ENCODE results near the gene HTR3A.

DNA sequence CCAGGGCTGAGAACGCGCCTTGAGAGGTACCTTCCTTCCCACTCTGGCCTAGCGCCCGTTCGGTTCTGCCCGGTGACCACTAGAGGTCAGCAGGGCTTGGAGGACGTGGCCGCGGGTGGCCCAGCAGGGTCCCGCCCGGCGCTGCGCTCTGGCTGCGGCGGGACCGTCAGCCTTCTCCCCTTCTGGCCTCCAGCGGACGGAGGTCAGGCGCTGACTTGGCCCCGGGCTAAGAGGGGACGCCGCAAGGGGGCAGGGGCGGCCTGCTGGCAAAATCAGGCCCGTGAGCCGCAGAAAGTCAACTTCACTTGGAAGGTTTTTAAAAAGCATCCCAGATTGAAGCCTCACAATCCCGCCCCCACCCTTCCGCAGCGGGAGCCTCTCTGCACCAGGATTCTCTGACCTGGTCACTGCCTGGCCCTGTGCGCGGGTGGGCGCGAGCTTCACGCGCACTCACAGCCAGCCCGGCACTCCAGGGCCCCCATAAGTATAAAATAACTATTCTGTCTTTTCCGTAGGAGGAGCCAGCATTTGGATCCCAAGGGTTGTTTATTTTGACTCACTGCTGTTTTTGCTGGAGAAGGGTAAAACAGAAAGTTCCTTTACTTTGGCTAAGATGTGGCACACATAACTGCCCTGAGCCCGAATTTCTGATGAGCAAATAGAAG lies 61.4 kb downstream of the HTR3A start:
- TF ChIP-seq, protein P1, sequence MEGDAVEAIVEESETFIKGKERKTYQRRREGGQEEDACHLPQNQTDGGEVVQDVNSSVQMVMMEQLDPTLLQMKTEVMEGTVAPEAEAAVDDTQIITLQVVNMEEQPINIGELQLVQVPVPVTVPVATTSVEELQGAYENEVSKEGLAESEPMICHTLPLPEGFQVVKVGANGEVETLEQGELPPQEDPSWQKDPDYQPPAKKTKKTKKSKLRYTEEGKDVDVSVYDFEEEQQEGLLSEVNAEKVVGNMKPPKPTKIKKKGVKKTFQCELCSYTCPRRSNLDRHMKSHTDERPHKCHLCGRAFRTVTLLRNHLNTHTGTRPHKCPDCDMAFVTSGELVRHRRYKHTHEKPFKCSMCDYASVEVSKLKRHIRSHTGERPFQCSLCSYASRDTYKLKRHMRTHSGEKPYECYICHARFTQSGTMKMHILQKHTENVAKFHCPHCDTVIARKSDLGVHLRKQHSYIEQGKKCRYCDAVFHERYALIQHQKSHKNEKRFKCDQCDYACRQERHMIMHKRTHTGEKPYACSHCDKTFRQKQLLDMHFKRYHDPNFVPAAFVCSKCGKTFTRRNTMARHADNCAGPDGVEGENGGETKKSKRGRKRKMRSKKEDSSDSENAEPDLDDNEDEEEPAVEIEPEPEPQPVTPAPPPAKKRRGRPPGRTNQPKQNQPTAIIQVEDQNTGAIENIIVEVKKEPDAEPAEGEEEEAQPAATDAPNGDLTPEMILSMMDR (IDR thresholded peaks at IDR 0.05), result peak; percentile 97
- no peak for TF ChIP-seq POLR2AphosphoS5 (IDR thresholded peaks at IDR 0.05; ENCODE audit: low read depth, low read length)
- TF ChIP-seq, protein P2, sequence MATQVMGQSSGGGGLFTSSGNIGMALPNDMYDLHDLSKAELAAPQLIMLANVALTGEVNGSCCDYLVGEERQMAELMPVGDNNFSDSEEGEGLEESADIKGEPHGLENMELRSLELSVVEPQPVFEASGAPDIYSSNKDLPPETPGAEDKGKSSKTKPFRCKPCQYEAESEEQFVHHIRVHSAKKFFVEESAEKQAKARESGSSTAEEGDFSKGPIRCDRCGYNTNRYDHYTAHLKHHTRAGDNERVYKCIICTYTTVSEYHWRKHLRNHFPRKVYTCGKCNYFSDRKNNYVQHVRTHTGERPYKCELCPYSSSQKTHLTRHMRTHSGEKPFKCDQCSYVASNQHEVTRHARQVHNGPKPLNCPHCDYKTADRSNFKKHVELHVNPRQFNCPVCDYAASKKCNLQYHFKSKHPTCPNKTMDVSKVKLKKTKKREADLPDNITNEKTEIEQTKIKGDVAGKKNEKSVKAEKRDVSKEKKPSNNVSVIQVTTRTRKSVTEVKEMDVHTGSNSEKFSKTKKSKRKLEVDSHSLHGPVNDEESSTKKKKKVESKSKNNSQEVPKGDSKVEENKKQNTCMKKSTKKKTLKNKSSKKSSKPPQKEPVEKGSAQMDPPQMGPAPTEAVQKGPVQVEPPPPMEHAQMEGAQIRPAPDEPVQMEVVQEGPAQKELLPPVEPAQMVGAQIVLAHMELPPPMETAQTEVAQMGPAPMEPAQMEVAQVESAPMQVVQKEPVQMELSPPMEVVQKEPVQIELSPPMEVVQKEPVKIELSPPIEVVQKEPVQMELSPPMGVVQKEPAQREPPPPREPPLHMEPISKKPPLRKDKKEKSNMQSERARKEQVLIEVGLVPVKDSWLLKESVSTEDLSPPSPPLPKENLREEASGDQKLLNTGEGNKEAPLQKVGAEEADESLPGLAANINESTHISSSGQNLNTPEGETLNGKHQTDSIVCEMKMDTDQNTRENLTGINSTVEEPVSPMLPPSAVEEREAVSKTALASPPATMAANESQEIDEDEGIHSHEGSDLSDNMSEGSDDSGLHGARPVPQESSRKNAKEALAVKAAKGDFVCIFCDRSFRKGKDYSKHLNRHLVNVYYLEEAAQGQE (IDR thresholded peaks at IDR 0.05; ENCODE audit: insufficient read depth in 1 of 2, low read depth in 2 of 2, low read length in 1 of 2), result no peak

All from Panc1 (cell line).